HEK293T (cell line): Measurements from ENCODE around the gene PCMTD2.

ENCODE experiments used
- CTCF ChIA-PET: fragments of 350-600 bp; formaldehyde crosslinking; extraction: SDS; loops from one replicate; lab custom pipeline; 2021; ENCODE audit warnings: antibody characterized with exemption, inconsistent platforms; lab: Yijun Ruan, JAX
- POLR2A ChIA-PET: fragments of 350-600 bp; formaldehyde crosslinking; extraction: SDS; loops from one replicate; lab custom pipeline; 2020; ENCODE audit warnings: antibody characterized with exemption, inconsistent platforms; lab: Yijun Ruan, JAX
- DNase-seq: peaks from one replicate; pipeline ENCODE4 v3.0.0; 2012; ENCODE audit warnings: mixed read lengths; ENCODE audit errors: extremely low spot score
- ARNT ChIP-seq: fragments of 450-650 bp; IDR thresholded peaks from 2 replicates; pipeline ENCODE4 v1.6.1; 2017; ENCODE audit warnings: mild to moderate bottlenecking
- BHLHE40 ChIP-seq: fragments of 450-650 bp; IDR thresholded peaks from 2 replicates; pipeline ENCODE4 v1.6.1; 2016; ENCODE audit warnings: mild to moderate bottlenecking, moderate library complexity, borderline replicate concordance
- CTBP1 ChIP-seq: fragments of 450-650 bp; IDR thresholded peaks from 2 replicates; pipeline ENCODE4 v1.6.1; 2016; ENCODE audit warnings: borderline replicate concordance
- ELF4 ChIP-seq: fragments of 450-650 bp; IDR thresholded peaks from 2 replicates; pipeline ENCODE4 v1.6.1; 2017; ENCODE audit warnings: antibody characterized with exemption
- FOXA1 ChIP-seq: fragments of 450-650 bp; IDR thresholded peaks from 2 replicates; pipeline ENCODE4 v1.6.1; 2016; ENCODE audit warnings: mild to moderate bottlenecking
- FOXK2 ChIP-seq: fragments of 450-650 bp; IDR thresholded peaks from 2 replicates; pipeline ENCODE4 v1.6.1; 2016; ENCODE audit warnings: mild to moderate bottlenecking
- FOXM1 ChIP-seq: fragments of 450-650 bp; IDR thresholded peaks from 2 replicates; pipeline ENCODE4 v1.6.1; 2017; ENCODE audit warnings: mild to moderate bottlenecking, borderline replicate concordance
- HDGF ChIP-seq: fragments of 450-650 bp; IDR thresholded peaks from 2 replicates; pipeline ENCODE4 v1.6.1; 2017; ENCODE audit warnings: antibody characterized with exemption, borderline replicate concordance
- L3MBTL2 ChIP-seq: fragments of 450-650 bp; conservative IDR thresholded peaks from 2 replicates; pipeline ENCODE4 v1.6.1; 2016; ENCODE audit warnings: mild to moderate bottlenecking
- LEF1 ChIP-seq: fragments of 450-650 bp; IDR thresholded peaks from 2 replicates; pipeline ENCODE4 v1.6.1; 2017; ENCODE audit warnings: mild to moderate bottlenecking, borderline replicate concordance
- NFRKB ChIP-seq: fragments of 450-650 bp; IDR thresholded peaks from 2 replicates; pipeline ENCODE4 v1.6.1; 2016; ENCODE audit warnings: mild to moderate bottlenecking, moderate library complexity
- SP1 ChIP-seq: fragments of 450-650 bp; IDR thresholded peaks from 2 replicates; pipeline ENCODE4 v1.6.1; 2017
- SUZ12 ChIP-seq: fragments of 450-650 bp; IDR thresholded peaks from 2 replicates; pipeline ENCODE4 v1.6.1; 2016; ENCODE audit warnings: mild to moderate bottlenecking
- TARDBP ChIP-seq: fragments of 450-650 bp; IDR thresholded peaks from 2 replicates; pipeline ENCODE4 v1.6.1; 2016
- ZNF384 ChIP-seq: fragments of 450-650 bp; IDR thresholded peaks from 2 replicates; pipeline ENCODE4 v1.6.1; 2016
- TF ChIP-seq, protein P1 (sequence below): fragments of 450-650 bp; IDR thresholded peaks from 2 replicates; pipeline ENCODE4 v1.6.1; 2016

PCMTD2 gene

DNA sequence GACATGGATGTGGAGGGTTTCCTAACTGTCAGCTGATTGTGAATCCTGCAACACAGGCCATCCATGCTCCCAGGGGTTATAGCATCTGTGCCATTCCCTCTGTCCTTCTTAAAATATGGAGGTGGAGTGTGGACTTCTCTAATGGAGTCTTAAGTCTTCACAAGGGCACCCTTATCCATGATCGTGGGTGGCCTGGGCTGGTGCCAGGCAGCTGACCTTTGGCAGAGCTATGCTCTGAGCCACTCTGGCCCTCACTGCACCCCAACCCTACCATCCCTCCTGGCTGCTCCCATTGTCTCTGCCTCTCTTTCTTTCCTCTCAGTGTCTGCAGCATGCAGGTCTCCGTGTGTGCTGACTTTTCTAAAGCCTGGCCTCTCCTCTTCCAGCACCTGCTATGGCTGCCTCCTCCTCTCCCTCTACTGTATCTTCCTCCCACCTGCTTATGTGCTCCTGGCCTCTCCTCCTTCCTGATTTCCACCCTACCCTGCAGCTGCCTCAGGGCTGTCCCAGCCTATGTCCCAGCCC is 11.2 kb upstream of the PCMTD2 start:
- ChIA-PET CTCF (no interaction called here), POLR2A (interaction anchor here (4.0 kb wide), 1 partner anchor 11 kb away, joined by 17 read pairs; the partner anchor contains the start of gene PCMTD2)
- DNase-seq, result no peak
- TF ChIP-seq FOXM1 (no peak), TARDBP (no peak), ELF4 (no peak), NFRKB (no peak), SP1 (no peak), LEF1 (no peak)
- TF ChIP-seq, protein P1, sequence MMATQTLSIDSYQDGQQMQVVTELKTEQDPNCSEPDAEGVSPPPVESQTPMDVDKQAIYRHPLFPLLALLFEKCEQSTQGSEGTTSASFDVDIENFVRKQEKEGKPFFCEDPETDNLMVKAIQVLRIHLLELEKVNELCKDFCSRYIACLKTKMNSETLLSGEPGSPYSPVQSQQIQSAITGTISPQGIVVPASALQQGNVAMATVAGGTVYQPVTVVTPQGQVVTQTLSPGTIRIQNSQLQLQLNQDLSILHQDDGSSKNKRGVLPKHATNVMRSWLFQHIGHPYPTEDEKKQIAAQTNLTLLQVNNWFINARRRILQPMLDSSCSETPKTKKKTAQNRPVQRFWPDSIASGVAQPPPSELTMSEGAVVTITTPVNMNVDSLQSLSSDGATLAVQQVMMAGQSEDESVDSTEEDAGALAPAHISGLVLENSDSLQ, result no peak

DNA sequence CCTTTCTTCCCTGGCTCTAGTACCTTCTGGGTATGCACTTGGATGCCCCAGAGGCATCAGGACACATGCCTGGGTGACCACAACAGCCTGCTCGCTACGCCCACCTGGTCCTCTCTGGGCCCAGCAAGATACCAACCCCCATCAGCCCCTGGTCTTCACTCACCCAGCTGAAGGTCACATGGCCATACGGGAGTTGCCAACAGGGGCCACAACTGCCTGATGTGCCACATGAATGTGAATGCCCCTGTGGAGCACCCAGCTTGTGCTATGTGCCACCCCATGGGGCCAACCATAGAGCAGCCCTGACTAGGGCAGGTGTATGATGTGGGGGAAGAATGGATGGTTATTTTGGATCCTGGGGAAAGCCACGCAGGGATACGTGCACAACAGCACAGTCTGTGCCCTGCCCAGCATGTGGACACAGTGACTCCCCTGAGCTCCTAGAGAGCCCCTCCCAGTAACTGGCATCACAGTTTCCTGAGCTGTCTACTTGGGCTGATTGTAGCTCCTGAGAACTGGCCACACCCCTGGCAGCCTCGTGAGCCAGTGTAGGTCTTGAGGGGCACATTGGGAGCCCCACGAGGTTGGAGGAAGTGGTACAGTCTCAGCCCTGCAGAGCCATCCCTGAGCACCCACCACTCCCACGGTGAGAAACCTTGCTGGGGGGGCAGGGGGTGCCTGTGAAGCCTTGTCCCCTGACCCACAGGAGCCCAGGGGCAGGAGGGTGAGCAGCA is 10.5 kb upstream of the PCMTD2 start:
- POLR2A ChIA-PET, result interaction anchor here (4.0 kb wide), 1 partner anchor 10 kb away, joined by 17 read pairs; the partner anchor contains the start of gene PCMTD2
- CTCF ChIA-PET, result no interaction called here
- TF ChIP-seq, protein P1, result no peak
- no peak for TF ChIP-seq FOXA1
- no peak for TF ChIP-seq TARDBP
- no peak for TF ChIP-seq CTBP1
- TF ChIP-seq FOXK2, result no peak

DNA sequence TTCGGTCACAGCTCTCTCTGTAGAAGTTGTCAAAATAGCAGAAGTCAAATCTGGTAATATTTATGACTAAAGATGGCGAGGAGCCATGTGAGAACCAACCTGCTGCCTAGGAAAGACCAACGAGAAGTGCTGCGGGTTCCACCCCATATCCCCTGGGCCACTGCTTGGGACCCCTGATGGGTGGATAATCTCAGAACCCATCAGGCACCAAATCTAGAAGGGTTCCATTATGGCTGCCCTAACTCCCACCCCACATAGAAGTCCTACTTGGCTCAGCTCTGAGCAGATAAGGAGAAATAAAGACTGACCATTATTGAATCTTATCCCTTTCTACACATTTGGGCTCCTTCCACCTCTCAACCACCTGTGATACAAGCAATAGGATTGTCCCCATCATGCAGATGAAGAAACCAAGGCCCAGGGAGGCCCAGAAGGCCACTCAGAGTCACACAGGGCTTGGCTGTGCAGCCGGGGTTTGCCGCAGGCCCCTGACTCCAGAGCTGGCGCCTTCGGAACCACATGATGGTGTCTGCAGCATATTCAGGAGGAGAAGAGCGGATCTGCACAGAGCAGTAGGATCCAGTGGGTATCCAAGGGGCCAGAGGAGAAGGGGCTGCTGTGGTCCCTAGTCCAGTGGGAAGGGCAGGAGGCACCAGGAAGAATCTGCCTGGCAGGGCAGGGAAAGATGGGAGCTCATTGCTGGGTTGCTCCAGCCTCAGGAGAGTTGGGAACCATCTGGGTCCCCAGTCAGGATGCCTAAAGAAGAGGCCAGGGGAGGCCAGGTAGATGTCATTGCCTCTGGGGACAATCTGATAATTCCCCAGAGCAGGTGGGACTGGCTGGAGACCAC is 9.6 kb upstream of the PCMTD2 start:
- TF ChIP-seq LEF1, result no peak
- TF ChIP-seq, protein P1, result no peak
- no peak for TF ChIP-seq SP1
- DNase-seq, result no peak
- CTCF ChIA-PET, result no interaction called here
- POLR2A ChIA-PET, result interaction anchor here (4.0 kb wide), 1 partner anchor 9 kb away, joined by 17 read pairs; the partner anchor contains the start of gene PCMTD2

More for the DNA sequence above, 10.5 kb upstream of the PCMTD2 start:
- DNase-seq, result no peak

DNA sequence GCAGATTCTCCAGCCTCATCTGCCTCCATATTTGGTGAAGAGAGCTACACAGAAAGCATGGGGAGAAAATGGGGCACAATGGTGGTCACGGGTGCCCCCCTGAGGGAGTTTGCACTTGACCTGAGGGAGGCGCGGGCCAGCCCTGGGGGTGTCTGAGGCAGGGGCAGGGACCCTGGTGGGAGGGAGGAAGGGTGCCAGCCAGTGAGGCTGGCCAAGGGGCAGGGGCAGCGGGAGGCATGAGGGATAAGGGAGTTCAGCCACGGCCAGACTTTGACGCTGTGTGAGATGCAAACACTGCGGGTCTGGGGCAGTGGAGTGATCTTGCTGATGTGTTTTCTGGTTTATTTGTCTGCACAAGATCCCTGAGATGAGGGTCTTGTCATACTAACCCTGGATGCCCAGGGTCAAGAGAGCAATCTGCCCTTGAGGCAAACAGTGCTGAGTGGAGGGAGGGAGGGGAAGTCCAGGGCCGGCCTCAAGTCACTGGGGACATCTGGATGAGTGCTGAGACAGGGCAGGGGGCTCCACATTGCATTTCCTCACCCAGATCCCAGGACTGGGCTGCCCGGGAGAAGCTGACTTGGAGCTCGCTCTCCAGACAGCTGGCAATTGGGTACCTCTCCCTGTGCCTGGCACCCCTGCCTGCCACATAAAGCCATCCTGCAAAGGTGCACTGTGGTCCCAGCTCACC is 8.8 kb upstream of the PCMTD2 start:
- DNase-seq, result no peak
- ChIA-PET CTCF (no interaction called here), POLR2A (interaction anchor here (4.0 kb wide), 1 partner anchor 9 kb away, joined by 17 read pairs; the partner anchor contains the start of gene PCMTD2)
- TF ChIP-seq CTBP1 (no peak), L3MBTL2 (no peak), ZNF384 (no peak), TARDBP (no peak), FOXM1 (no peak), ARNT (no peak), FOXK2 (no peak), FOXA1 (no peak), SP1 (no peak), SUZ12 (no peak), NFRKB (no peak), ELF4 (no peak), LEF1 (no peak), BHLHE40 (no peak), HDGF (no peak)
- TF ChIP-seq, protein P1, result no peak

DNA sequence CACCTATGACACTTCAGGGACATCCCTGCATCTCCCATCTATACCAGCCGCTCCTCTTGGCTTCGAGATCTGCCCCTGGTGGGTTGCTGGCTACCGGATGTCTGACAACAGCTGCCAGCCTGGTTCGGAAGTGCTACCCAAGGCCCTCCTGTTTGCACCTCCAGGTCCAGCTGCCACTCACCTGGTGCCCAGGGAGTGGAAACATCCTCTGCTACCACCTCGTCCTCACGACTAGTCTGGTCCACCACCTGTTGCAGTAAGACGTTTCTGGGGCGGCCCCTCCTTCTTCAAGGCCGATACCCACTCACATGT is 8.3 kb upstream of the PCMTD2 start:
- ChIA-PET CTCF (no interaction called here), POLR2A (interaction anchor here (4.0 kb wide), 1 partner anchor 8 kb away, joined by 17 read pairs; the partner anchor contains the start of gene PCMTD2)
- TF ChIP-seq SP1 (no peak), FOXM1 (no peak), NFRKB (no peak)
- DNase-seq, result no peak
